OCI-LY7 (cell line): ENCODE measurements around the gene UBE2U. TPM values are rescaled to one million over a fixed set of nuclear protein-coding genes. Genes with fewer than 3 reads are reported as not detected.

Experiments
- BruUV-seq: library from RNA; stranded (reverse); fragments of 400-500 nt; replicated peaks from 2 replicates; lab custom pipeline; 2021; lab: Mats Ljungman, UMichigan
- CTCF ChIA-PET: fragments of 300-600 bp; sonication (Branson Sonifier 250); formaldehyde crosslinking; loops from one replicate; lab custom pipeline; 2022; ENCODE audit warnings: antibody characterized with exemption; ENCODE audit not compliant: unreplicated experiment; lab: Charles Lee
- POLR2A ChIA-PET: fragments of 300-600 bp; sonication (Branson Sonifier 250); formaldehyde crosslinking; loops from one replicate; lab custom pipeline; 2022; ENCODE audit warnings: antibody characterized with exemption; lab: Charles Lee
- DNase-seq: peaks from one replicate; pipeline ENCODE4 v3.0.0-alpha.2; 2015; ENCODE audit warnings: low spot score
- H2AFZ ChIP-seq: fragments of 200-600 bp; sonication (generic), shearing (Covaris generic); 2 replicates; pipeline ENCODE4 v1.6.1; 2014; ENCODE audit warnings: mild to moderate bottlenecking, antibody characterized with exemption, low read length, moderate library complexity
- H3K27ac ChIP-seq: fragments of 200-600 bp; sonication (generic); 2 replicates; pipeline ENCODE4 v1.5.1; 2014; ENCODE audit warnings: mixed run types, low read depth, mild to moderate bottlenecking, moderate library complexity, low read length, inconsistent platforms; ENCODE audit not compliant: poor library complexity, severe bottlenecking
- H3K36me3 ChIP-seq: fragments of 200-600 bp; sonication (generic); 2 replicates; pipeline ENCODE4 v1.6.1; 2014; ENCODE audit warnings: mild to moderate bottlenecking, antibody characterized with exemption, low read length, moderate library complexity, mixed read lengths; ENCODE audit not compliant: insufficient read depth
- H3K4me1 ChIP-seq: fragments of 200-600 bp; sonication (generic); 2 replicates; pipeline ENCODE4 v1.5.1; 2014; ENCODE audit warnings: mild to moderate bottlenecking, low read length; ENCODE audit not compliant: insufficient read depth, poor library complexity, severe bottlenecking
- H3K4me2 ChIP-seq: fragments of 200-600 bp; sonication (generic); 2 replicates; pipeline ENCODE4 v1.6.1; 2014; ENCODE audit warnings: mild to moderate bottlenecking, low read length
- H3K4me3 ChIP-seq: fragments of 200-600 bp; sonication (generic); 2 replicates; pipeline ENCODE4 v1.5.1; 2014; ENCODE audit warnings: mild to moderate bottlenecking, low read depth, low read length; ENCODE audit not compliant: poor library complexity, severe bottlenecking
- H3K79me2 ChIP-seq: fragments of 200-600 bp; sonication (generic); 2 replicates; pipeline ENCODE4 v1.6.1; 2016; ENCODE audit warnings: low read depth, mild to moderate bottlenecking, low read length, moderate library complexity, mixed read lengths; ENCODE audit not compliant: insufficient read depth
- H3K9me2 ChIP-seq: fragments of 200-600 bp; sonication (generic); 2 replicates; pipeline ENCODE4 v1.6.1; 2016; ENCODE audit warnings: mild to moderate bottlenecking, low read length, mixed read lengths; ENCODE audit not compliant: insufficient read depth
- H3K9me3 ChIP-seq: fragments of 200-600 bp; sonication (generic); 2 replicates; pipeline ENCODE4 v1.6.1; 2014; ENCODE audit warnings: mild to moderate bottlenecking, mixed run types, low read length, mixed read lengths
- H4K20me1 ChIP-seq: fragments of 200-600 bp; sonication (generic); 2 replicates; pipeline ENCODE4 v1.6.1; 2014; ENCODE audit warnings: mild to moderate bottlenecking, antibody characterized with exemption, low read length, moderate library complexity, mixed read lengths; ENCODE audit not compliant: insufficient read depth
- EZH2phosphoT487 ChIP-seq: fragments of 200-600 bp; sonication (generic); IDR thresholded peaks from 2 replicates; pipeline ENCODE4 v1.6.1; 2018; ENCODE audit warnings: low read depth, borderline replicate concordance, mild to moderate bottlenecking, mixed run types, antibody characterized with exemption, low read length, moderate library complexity, mixed read lengths
- intact Hi-C: fragments of 100-400 bp; cut with micrococcal nuclease; formaldehyde crosslinking; loops from one replicate; pipeline ENCODE4 v1.10.0; 2022; ENCODE audit not compliant: unreplicated experiment
- total RNA-seq, 2 experiments: library from RNA; depleted of rRNA in 1 of 2; stranded (reverse); fragments of >200 nt in 1 of 2; shearing (Covaris generic) in 1 of 2; gene quantifications; 2 replicates each; pipeline ENCODE4 v1.2.3, GENCODE V29; 2014 to 2022
- TF ChIP-seq, protein P1 (sequence below): fragments of 200-600 bp; sonication (generic); conservative IDR thresholded peaks from 2 replicates; pipeline ENCODE4 v1.5.1; 2014; ENCODE audit warnings: mild to moderate bottlenecking, antibody characterized with exemption, low read length, moderate library complexity, mixed read lengths

UBE2U gene
- total RNA-seq, 2 experiments from 2014 or later = not detected

DNA sequence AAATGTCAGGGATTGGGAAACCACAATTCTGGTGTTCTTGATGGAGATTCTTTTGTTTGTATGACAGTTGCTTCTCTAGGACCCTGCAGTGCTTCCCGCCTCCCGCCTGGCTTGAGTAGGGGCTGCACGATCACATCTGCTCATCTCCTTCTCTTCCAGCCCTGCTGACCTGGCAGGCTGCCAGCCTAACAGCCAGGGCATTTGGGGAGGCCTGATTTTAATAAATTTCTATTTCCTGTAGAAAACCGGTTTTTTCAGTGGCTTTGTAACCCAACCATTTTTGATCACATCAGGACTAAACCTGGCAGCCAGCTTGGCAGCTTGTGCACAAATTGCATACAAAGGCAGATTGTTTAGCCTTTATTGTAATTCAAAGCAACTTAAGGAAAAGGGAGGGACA, 78.9 kb downstream of the UBE2U start:
- no peak overlapping the region for H3K27ac ChIP-seq
- no peaks in the 10 kb centered on the region for H3K4me1 ChIP-seq
- TF ChIP-seq, protein P1, sequence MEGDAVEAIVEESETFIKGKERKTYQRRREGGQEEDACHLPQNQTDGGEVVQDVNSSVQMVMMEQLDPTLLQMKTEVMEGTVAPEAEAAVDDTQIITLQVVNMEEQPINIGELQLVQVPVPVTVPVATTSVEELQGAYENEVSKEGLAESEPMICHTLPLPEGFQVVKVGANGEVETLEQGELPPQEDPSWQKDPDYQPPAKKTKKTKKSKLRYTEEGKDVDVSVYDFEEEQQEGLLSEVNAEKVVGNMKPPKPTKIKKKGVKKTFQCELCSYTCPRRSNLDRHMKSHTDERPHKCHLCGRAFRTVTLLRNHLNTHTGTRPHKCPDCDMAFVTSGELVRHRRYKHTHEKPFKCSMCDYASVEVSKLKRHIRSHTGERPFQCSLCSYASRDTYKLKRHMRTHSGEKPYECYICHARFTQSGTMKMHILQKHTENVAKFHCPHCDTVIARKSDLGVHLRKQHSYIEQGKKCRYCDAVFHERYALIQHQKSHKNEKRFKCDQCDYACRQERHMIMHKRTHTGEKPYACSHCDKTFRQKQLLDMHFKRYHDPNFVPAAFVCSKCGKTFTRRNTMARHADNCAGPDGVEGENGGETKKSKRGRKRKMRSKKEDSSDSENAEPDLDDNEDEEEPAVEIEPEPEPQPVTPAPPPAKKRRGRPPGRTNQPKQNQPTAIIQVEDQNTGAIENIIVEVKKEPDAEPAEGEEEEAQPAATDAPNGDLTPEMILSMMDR = no peak
- TF ChIP-seq EZH2phosphoT487 = no peak
- H3K9me3 ChIP-seq = no peaks in the 10 kb centered on the region
- H3K4me3 ChIP-seq = no peak overlapping the region
- no peaks in the 10 kb centered on the region for H3K36me3 ChIP-seq
- ChIA-PET CTCF (no interaction called here), POLR2A (no interaction called here)
- no peak for DNase-seq
- no peaks in the 10 kb centered on the region for H3K79me2 ChIP-seq
- no peak overlapping the region for H2AFZ ChIP-seq
- no peaks in the 10 kb centered on the region for H3K9me2 ChIP-seq
- H3K4me2 ChIP-seq = no peak overlapping the region
- no TSS peak for BruUV-seq
- no peaks in the 10 kb centered on the region for H4K20me1 ChIP-seq
- intact Hi-C loops = no loop called here

DNA sequence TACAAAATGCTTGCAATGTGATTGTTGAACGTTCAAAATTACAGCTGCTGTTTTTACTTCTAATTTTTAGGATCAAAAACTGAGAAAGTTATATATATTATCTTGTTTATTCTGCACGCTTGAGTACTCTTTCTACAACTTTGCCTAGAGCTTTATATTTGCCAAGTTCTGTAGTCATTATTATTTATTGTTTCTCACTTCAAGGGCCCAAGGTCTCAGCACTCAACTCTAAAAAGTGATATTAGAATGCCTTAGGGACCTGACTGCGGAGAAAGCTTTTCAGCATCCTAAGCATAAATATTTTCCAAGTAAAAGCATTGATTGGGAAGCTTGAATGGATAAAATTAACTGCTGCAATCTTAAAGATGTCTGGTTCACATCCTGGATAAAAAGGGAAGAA, 83.6 kb downstream of the UBE2U start:
- H3K4me1 ChIP-seq = no peaks in the 10 kb centered on the region
- H3K4me2 ChIP-seq = no peak overlapping the region
- no peaks in the 10 kb centered on the region for H3K9me3 ChIP-seq
- no peaks in the 10 kb centered on the region for H4K20me1 ChIP-seq
- ChIA-PET POLR2A (no interaction called here), CTCF (no interaction called here)
- H3K36me3 ChIP-seq = no peaks in the 10 kb centered on the region
- no peak overlapping the region for H3K4me3 ChIP-seq
- DNase-seq = no peak
- intact Hi-C loops = no loop called here
- no peaks in the 10 kb centered on the region for H3K79me2 ChIP-seq
- H3K9me2 ChIP-seq = no peaks in the 10 kb centered on the region
- no peak for TF ChIP-seq EZH2phosphoT487
- TF ChIP-seq, protein P1 = no peak
- H2AFZ ChIP-seq = no peak overlapping the region
- H3K27ac ChIP-seq = no peak overlapping the region
- BruUV-seq = no TSS peak

DNA sequence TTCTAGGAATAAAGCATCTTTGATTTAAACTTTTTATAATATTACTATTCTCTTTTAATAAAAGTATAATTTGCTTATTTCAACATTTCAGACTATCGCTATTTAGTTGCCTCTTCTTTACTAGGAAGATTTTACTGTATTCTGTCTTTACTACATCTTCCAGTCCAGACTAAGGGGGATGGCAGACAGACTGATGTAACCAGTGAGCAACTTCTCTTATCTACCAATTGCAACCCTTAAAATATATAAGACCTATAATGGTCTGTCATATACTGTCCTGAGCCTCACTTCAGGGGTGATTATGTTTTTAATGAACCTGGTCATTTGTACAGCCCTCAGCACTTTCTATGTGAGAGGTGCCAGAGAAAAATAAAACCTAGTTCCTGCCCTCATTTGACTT, 87.0 kb downstream of the UBE2U start:
- no TSS peak for BruUV-seq
- CTCF ChIA-PET = no interaction called here
- POLR2A ChIA-PET = no interaction called here

More for the DNA sequence above, 87.0 kb downstream of the UBE2U start:
- Histone ChIP-seq H3K9me3 (no peaks in the 10 kb centered on the region), H3K4me3 (no peak overlapping the region), H3K9me2 (no peaks in the 10 kb centered on the region), H3K4me2 (no peak overlapping the region), H4K20me1 (no peaks in the 10 kb centered on the region), H2AFZ (no peak overlapping the region), H3K4me1 (no peaks in the 10 kb centered on the region), H3K27ac (no peak overlapping the region), H3K79me2 (no peaks in the 10 kb centered on the region), H3K36me3 (no peaks in the 10 kb centered on the region)
- TF ChIP-seq, protein P1 = no peak
- TF ChIP-seq EZH2phosphoT487 = no peak
- intact Hi-C loops = no loop called here
- DNase-seq = no peak
